HG02642 (cell line): ENCODE results near the gene SMAD7.
"Not testable (repeated sequence)": the region's sequence is repeated elsewhere in the genome, so short reads cannot be mapped to it uniquely, and the experiment has no call there.

Experiments
- ATAC-seq: cut with Tn5 transposase; IDR thresholded peaks from one replicate; pipeline ENCODE4 v1.9.1; 2021; ENCODE audit warnings: mild to moderate bottlenecking; ENCODE audit not compliant: unreplicated experiment, poor library complexity

The SMAD7 gene

GRCh38 chr18:48885924-48886400 lies 64.8 kb downstream of the SMAD7 start:
- ATAC-seq: no peak

- ATAC-seq: no peak
These were observed 65.4 kb downstream of the SMAD7 start for GRCh38 chr18:48885266-48885923.

GRCh38 chr18:48884771-48885170 lies 66.0 kb downstream of the SMAD7 start:
- ATAC-seq: no peak

- ATAC-seq: no peak
These were observed 66.5 kb downstream of the SMAD7 start for GRCh38 chr18:48884306-48884705.

- no peak for ATAC-seq
These were observed 68.4 kb downstream of the SMAD7 start for GRCh38 chr18:48882379-48882778.

- ATAC-seq: no peak
These were observed 69.8 kb downstream of the SMAD7 start for GRCh38 chr18:48880931-48881330.

GRCh38 chr18:48879008-48879431 lies 71.7 kb downstream of the SMAD7 start:
- ATAC-seq: no peak

GRCh38 chr18:48878471-48878870 lies 72.3 kb downstream of the SMAD7 start:
- ATAC-seq: no peak

- ATAC-seq: no peak
These were observed 72.8 kb downstream of the SMAD7 start for GRCh38 chr18:48877941-48878340.

GRCh38 chr18:48876590-48876989 lies 74.2 kb downstream of the SMAD7 start:
- ATAC-seq: no peak

- no peak for ATAC-seq
These were observed 74.7 kb downstream of the SMAD7 start for GRCh38 chr18:48875942-48876511.

GRCh38 chr18:48875314-48875941 lies 75.3 kb downstream of the SMAD7 start:
- no peak for ATAC-seq

GRCh38 chr18:48874701-48875162 lies 76.0 kb downstream of the SMAD7 start:
- no peak for ATAC-seq

- no peak for ATAC-seq
These were observed 76.5 kb downstream of the SMAD7 start for GRCh38 chr18:48874233-48874632.

GRCh38 chr18:48872234-48873145 lies 78.3 kb downstream of the SMAD7 start:
- no peak for ATAC-seq

- ATAC-seq: no peak
These were observed 79.2 kb downstream of the SMAD7 start for GRCh38 chr18:48871391-48872166.

- not testable (repeated sequence) for ATAC-seq
These were observed 79.8 kb downstream of the SMAD7 start for GRCh38 chr18:48870926-48871325.
